Spleen (tissue), 7 donors: ENCODE results near the gene DTD1.

Experiments
- CTCF ChIP-seq, 11 experiments: fragments of 200-600 bp in 7 of 11; fragments of 450-650 bp in 4 of 11; sonication (generic) in 4 of 11; IDR thresholded peaks in 8 of 11; conservative IDR thresholded peaks in 3 of 11; 1 replicate in 7 of 11; 2 replicates in 4 of 11; pipeline versions ENCODE4 v1.4.0 to v1.8.0; 2016 to 2021; ENCODE audit warnings: antibody characterized with exemption in 11 of 11, inconsistent platforms in 4 of 11, mild to moderate bottlenecking in 1 of 11
- POLR2AphosphoS5 ChIP-seq, 3 donors: sonication (generic); formaldehyde crosslinking; IDR thresholded peaks; one replicate each; pipeline ENCODE4 v1.5.1; 2017; ENCODE audit warnings: antibody characterized with exemption in 3 of 3
- donor health status: DM: no; HTN: no; CAD: no; lungs with moderate emphysema.
- donor health status: DM: no; HTN: no; CAD: no.
- donor health status: DM: no; HTN: no; CAD: no.

DNA sequence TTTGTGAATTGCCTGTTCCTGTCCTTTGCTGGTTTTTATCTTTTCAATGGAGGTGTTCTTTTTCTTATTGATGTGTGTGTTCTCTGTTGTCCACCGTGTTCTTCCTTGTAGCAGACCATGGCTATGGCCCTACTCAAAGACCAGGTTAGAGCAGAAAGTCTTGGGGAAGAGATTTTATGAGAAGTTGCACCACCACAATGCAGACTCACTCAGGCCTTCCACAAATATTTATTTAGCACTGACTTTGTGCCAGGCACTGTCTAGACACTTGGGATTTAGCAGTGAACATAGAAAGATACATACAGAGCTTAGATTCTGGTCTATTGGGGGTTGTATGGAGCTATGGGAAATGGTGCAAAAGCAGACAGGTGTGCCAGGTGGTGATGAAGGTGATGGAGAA lies 98.8 kb downstream of the DTD1 start:
- TF ChIP-seq CTCF (IDR thresholded peaks at IDR 0.05 in 8 of 11, conservative IDR thresholded peaks at IDR 0.05 in 3 of 11): no peak
- no peak for TF ChIP-seq POLR2AphosphoS5 (IDR thresholded peaks at IDR 0.05)
